GM21423 (cell line): Measurements from ENCODE around the gene CCDC8.
"Not testable (repeated sequence)": the region's sequence is repeated elsewhere in the genome, so short reads cannot be mapped to it uniquely, and the experiment has no call there.

Experiments
- ATAC-seq: cut with Tn5 transposase; IDR thresholded peaks from one replicate; pipeline ENCODE4 v1.9.1; 2021; ENCODE audit warnings: mild to moderate bottlenecking, moderate library complexity; ENCODE audit not compliant: unreplicated experiment

CCDC8 gene

GRCh38 chr19:46413262-46414031 lies at the start of gene CCDC8:
TSS of gene CCDC8 (minus strand) at chr19:46413564. CDS start at chr19:46412810, 754 bp downstream.
- no peak for ATAC-seq

- ATAC-seq = no peak
Measured at GRCh38 chr19:46461537-46461936, 48.2 kb upstream of the CCDC8 start.

- no peak for ATAC-seq
Measured at GRCh38 chr19:46460981-46461380, 47.6 kb upstream of the CCDC8 start.

- ATAC-seq = no peak
Measured at GRCh38 chr19:46460055-46460454, 46.7 kb upstream of the CCDC8 start.

- ATAC-seq = no peak
Measured at GRCh38 chr19:46456930-46457329, 43.6 kb upstream of the CCDC8 start.

GRCh38 chr19:46454244-46454643 lies 40.9 kb upstream of the CCDC8 start:
- no peak for ATAC-seq

GRCh38 chr19:46453661-46454060 lies 40.3 kb upstream of the CCDC8 start:
- ATAC-seq = no peak

GRCh38 chr19:46452186-46452585 lies 38.8 kb upstream of the CCDC8 start:
- ATAC-seq = no peak

GRCh38 chr19:46451352-46451751 lies 38.0 kb upstream of the CCDC8 start:
- ATAC-seq = no peak

- ATAC-seq = no peak
Measured at GRCh38 chr19:46450737-46451136, 37.4 kb upstream of the CCDC8 start.

GRCh38 chr19:46449228-46449627 lies 35.9 kb upstream of the CCDC8 start:
- no peak for ATAC-seq

GRCh38 chr19:46448601-46449000 lies 35.2 kb upstream of the CCDC8 start:
- ATAC-seq = no peak

GRCh38 chr19:46447824-46448223 lies 34.5 kb upstream of the CCDC8 start:
- ATAC-seq = no peak

GRCh38 chr19:46447006-46447405 lies 33.6 kb upstream of the CCDC8 start:
- no peak for ATAC-seq

GRCh38 chr19:46446021-46446420 lies 32.7 kb upstream of the CCDC8 start:
- ATAC-seq = no peak

GRCh38 chr19:46442808-46443450 lies 29.6 kb upstream of the CCDC8 start:
- no peak for ATAC-seq

- ATAC-seq = no peak
Measured at GRCh38 chr19:46441866-46442265, 28.5 kb upstream of the CCDC8 start.

GRCh38 chr19:46435689-46436088 lies 22.3 kb upstream of the CCDC8 start:
- ATAC-seq = not testable (repeated sequence)

GRCh38 chr19:46435009-46435408 lies 21.6 kb upstream of the CCDC8 start:
- no peak for ATAC-seq

- ATAC-seq = not testable (repeated sequence)
Measured at GRCh38 chr19:46433470-46433869, 20.1 kb upstream of the CCDC8 start.

- ATAC-seq = no peak
Measured at GRCh38 chr19:46431824-46432223, 18.5 kb upstream of the CCDC8 start.

GRCh38 chr19:46429999-46430398 lies 16.6 kb upstream of the CCDC8 start:
- no peak for ATAC-seq
